Muscle of leg (tissue), 11 donors: Measurements from ENCODE around the gene DPYSL5. TPM values are rescaled to one million over a fixed set of nuclear protein-coding genes. Genes with fewer than 3 reads are reported as not detected.
"Not testable (repeated sequence)": the region's sequence is repeated elsewhere in the genome, so short reads cannot be mapped to it uniquely, and the experiment has no call there.

Experiments used
- DNase-seq: peaks from one replicate; pipeline ENCODE4 v3.0.0; 2013
- H3K27ac ChIP-seq: one replicate; pipeline ENCODE4 v1.5.1; 2013; ENCODE audit warnings: mild to moderate bottlenecking, low read length, control low read depth
- H3K27me3 ChIP-seq: one replicate; pipeline ENCODE4 v1.6.1; 2013; ENCODE audit warnings: low read length; ENCODE audit not compliant: control insufficient read depth, insufficient read depth
- H3K36me3 ChIP-seq: one replicate; pipeline ENCODE4 v1.6.1; 2013; ENCODE audit warnings: low read length; ENCODE audit not compliant: control insufficient read depth, insufficient read depth
- H3K4me1 ChIP-seq: one replicate; pipeline ENCODE4 v1.6.1; 2013; ENCODE audit warnings: low read length; ENCODE audit not compliant: control insufficient read depth, insufficient read depth
- H3K4me3 ChIP-seq: one replicate; pipeline ENCODE4 v1.5.1; 2013; ENCODE audit warnings: low read length, control low read depth
- H3K9me3 ChIP-seq: replicated peaks from 2 replicates; pipeline ENCODE4 v1.6.1; 2013; ENCODE audit warnings: low read depth, low read length; ENCODE audit not compliant: control insufficient read depth
- WGBS: methylation state at CpG from one replicate; pipeline ENCODE4 v1.1.5; 2013; ENCODE audit warnings: missing lambda C conversion rate; ENCODE audit not compliant: insufficient coverage; 5-methylcytosine and 5-hydroxymethylcytosine counted together
- polyA plus RNA-seq, 8 donors: library from polyadenylated mRNA; unstranded; fragments of 120-200 nt; gene quantifications; one replicate each; pipeline versions ENCODE4 v1.2.1 to v1.2.3, GENCODE V29; 2013; ENCODE audit warnings: inconsistent platforms in 1 of 8, low replicate concordance in 1 of 8; ENCODE audit not compliant: insufficient read length in 8 of 8, insufficient read depth in 1 of 8
- total RNA-seq: library from RNA; stranded (reverse); fragments of 120-200 nt; gene quantifications from one replicate; pipeline ENCODE4 v1.2.4, GENCODE V29; 2013

The DPYSL5 gene
- total and polyA plus RNA-seq, 9 donors = 10.0 to 33.6 (median 22.0) TPM

DNA sequence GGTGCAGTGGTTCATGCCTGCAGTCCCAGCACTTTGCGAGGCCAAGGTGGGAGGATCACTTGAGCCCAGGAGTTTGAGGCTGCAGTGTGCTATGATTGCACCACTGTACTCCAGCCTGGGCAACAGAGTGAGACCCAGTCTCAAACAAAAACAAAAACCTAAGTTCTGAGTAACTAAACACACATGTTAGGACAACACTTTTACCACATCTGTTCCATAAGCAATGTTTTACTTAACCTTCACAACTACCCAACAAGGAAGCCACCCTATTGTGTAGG, 75.2 kb downstream of the DPYSL5 start:
- H3K4me1 ChIP-seq, H3K9me3 ChIP-seq, H3K4me3 ChIP-seq, H3K36me3 ChIP-seq, DNase-seq, H3K27me3 ChIP-seq, H3K27ac ChIP-seq: not testable (repeated sequence)
- WGBS = no CpG with 5 or more reads among the region's 1 CpG

DNA sequence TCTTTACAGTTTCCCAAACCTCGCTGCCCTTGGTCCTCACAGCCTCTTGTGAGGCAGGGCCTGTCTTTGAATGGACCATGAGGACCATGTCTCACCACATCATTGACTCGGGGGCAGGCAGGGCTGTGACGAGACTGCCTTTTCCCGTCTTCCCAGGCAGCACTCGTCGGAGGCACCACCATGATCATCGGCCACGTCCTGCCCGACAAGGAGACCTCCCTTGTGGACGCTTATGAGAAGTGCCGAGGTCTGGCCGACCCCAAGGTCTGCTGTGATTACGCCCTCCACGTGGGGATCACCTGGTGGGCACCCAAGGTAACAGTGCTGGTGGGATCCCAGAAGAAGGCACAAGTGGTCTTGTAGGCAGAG, 76.8 kb downstream of the DPYSL5 start:
- no peak overlapping the region for H3K4me3 ChIP-seq
- H3K36me3 ChIP-seq = no peaks in the 10 kb centered on the region
- no peaks in the 10 kb centered on the region for H3K9me3 ChIP-seq
- H3K27me3 ChIP-seq = peaks cover 9% of the 10 kb centered on the region
- H3K27ac ChIP-seq = no peak overlapping the region
- H3K4me1 ChIP-seq = peaks cover 8% of the 10 kb centered on the region
- WGBS = 93% methylated on average over 14 of the region's 14 CpGs
- no peak for DNase-seq

DNA sequence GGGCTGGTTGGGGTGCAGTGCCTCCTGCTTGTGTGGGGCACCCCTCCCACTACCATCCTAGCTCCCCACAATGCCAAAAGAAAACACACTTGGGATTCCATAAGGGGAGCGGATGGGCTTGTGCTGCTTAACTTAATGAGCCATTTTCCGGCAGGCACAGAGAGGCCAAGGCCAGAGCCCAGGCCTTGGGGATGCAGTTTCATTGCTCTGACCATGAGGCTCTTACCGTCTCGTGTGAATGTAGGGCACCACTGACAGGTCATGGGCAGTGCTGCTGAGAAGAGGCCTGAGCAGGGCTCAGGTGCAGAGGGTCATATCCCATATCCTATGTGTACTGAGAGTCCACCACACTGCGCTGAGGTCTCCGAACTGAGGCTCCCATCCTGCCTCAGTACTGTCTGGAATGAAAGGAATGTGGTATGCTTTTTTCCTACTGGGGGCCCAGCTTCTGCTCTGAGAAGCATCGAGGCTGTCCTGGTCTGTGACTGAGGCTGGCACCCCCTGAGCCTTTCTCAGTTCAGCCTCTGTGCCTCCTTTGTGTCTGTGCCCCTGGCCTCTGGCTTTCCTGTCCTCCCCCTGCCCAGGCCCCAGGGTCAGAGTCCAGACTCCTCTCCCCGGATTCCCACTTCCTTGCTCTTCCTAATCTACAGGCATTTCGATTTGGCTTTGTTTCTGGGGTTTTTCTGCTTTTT, 77.3 kb downstream of the DPYSL5 start:
- Histone ChIP-seq H3K9me3 (no peaks in the 10 kb centered on the region), H3K27me3 (peaks cover 9% of the 10 kb centered on the region), H3K36me3 (no peaks in the 10 kb centered on the region), H3K4me1 (peaks cover 8% of the 10 kb centered on the region), H3K4me3 (no peak overlapping the region), H3K27ac (no peak overlapping the region)
- DNase-seq = no peak
- 44% methylated on average over 5 of the region's 9 CpGs for WGBS

DNA sequence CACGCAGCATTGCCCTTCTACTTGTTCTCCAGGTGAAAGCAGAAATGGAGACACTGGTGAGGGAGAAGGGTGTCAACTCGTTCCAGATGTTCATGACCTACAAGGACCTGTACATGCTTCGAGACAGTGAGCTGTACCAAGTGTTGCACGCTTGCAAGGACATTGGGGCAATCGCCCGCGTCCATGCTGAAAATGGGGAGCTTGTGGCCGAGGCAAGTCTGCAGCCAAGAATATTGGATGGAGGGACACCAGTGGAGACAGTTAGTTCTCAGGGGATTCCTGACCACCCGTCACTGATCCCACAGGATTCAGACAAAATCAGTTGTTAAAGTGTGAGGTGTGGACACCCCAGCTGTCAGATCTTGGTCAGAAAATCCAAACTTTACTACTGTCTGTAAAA, 79.3 kb downstream of the DPYSL5 start:
- no peaks in the 10 kb centered on the region for H3K36me3 ChIP-seq
- 91% methylated on average over 8 of the region's 9 CpGs for WGBS
- H3K9me3 ChIP-seq = no peaks in the 10 kb centered on the region
- peaks cover 4% of the 10 kb centered on the region for H3K27me3 ChIP-seq
- DNase-seq = no peak
- H3K4me3 ChIP-seq = no peak overlapping the region
- peaks cover 8% of the 10 kb centered on the region for H3K4me1 ChIP-seq
- no peak overlapping the region for H3K27ac ChIP-seq

DNA sequence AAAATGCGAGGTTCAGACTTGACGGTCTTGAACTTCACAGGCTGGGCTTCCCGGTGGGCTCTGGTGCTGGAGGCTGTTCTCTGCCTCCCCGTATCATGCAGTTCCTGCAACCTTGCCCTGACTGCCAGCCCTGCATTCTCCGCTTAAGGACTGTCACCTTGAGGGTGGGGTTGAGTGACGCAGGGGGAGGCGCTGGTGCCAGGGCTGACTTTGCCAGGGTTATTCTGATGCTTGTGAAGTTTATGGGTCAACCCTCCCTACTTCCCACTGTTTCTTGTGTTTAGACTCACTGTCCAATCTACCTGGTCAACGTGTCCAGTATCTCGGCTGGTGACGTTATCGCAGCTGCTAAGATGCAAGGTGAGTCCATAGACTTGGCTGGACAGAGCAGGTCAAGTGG, 85.0 kb downstream of the DPYSL5 start:
- no peaks in the 10 kb centered on the region for H3K36me3 ChIP-seq
- no peak overlapping the region for H3K4me3 ChIP-seq
- 84% methylated on average over 5 of the region's 11 CpGs for WGBS
- no peaks in the 10 kb centered on the region for H3K9me3 ChIP-seq
- no peak for DNase-seq
- H3K27me3 ChIP-seq = peaks cover 6% of the 10 kb centered on the region
- no peak overlapping the region for H3K27ac ChIP-seq
- no peaks in the 10 kb centered on the region for H3K4me1 ChIP-seq

DNA sequence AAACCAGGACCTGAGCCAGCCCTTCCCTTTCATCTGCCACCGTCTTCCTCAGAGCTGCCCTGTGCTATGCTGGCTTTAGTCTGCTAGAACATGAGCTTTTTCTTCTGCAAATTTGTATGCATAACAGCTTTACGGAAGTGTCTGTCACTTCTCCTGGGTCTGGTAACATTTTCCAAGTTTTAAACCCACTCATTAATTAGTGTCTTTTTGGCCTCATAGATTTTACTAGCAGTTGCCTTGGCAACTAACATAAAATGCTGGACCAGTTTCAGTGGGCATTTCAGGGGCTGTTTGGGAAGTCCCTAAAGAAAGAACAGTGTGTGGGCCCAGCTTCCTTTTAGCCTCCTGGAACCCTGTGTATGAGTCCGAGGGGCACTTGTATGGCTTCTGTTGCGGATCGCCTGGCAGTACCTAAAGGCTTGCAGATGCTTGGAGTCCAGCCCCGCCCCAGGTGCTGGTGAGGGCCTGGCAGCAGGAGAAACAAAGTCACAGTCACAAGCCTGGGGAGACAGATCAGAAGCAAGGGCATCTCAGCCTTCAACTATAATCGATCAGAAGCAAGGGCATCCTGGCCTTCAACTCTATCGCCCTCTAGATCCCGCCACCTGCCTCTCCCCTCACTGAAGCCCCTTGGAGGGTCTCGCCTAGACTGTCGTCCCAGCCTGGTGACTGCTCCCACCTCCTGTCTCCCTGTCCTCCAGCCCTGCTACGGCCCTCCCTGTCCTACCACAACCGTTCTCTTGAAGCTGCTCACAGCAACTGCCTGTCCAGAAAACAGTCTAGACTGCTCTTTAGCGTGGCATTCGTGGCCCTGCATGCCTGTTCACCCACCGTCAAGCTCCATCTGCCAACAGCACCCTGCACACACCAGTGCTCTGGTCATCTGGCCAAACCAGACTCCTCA, 85.8 kb downstream of the DPYSL5 start:
- DNase-seq = no peak
- H3K27ac ChIP-seq = no peak overlapping the region
- H3K4me3 ChIP-seq = no peak overlapping the region
- H3K36me3 ChIP-seq = no peaks in the 10 kb centered on the region
- WGBS = 83% methylated on average over 16 of the region's 16 CpGs
- peaks cover 6% of the 10 kb centered on the region for H3K27me3 ChIP-seq
- no peaks in the 10 kb centered on the region for H3K9me3 ChIP-seq
- H3K4me1 ChIP-seq = no peaks in the 10 kb centered on the region

DNA sequence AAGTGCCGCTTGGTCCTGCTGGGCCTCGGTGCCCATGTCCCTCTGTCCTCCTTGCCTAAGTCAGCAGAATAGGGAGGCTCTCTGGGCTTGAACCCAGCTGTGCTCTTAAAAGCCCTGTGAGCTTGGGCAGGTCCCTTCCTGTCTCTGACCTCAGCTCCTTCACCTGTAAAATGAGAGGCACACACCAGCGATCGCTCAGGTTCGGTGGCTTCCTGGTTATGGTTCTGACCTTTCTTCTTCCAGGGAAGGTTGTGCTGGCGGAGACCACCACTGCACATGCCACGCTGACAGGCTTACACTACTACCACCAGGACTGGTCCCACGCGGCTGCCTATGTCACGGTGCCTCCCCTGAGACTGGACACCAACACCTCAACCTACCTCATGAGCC, 86.4 kb downstream of the DPYSL5 start:
- WGBS = 86% methylated on average over 10 of the region's 10 CpGs
- Histone ChIP-seq H3K27ac (no peak overlapping the region), H3K4me3 (no peak overlapping the region), H3K9me3 (no peaks in the 10 kb centered on the region), H3K4me1 (no peaks in the 10 kb centered on the region), H3K36me3 (no peaks in the 10 kb centered on the region), H3K27me3 (peaks cover 6% of the 10 kb centered on the region)
- DNase-seq = no peak

DNA sequence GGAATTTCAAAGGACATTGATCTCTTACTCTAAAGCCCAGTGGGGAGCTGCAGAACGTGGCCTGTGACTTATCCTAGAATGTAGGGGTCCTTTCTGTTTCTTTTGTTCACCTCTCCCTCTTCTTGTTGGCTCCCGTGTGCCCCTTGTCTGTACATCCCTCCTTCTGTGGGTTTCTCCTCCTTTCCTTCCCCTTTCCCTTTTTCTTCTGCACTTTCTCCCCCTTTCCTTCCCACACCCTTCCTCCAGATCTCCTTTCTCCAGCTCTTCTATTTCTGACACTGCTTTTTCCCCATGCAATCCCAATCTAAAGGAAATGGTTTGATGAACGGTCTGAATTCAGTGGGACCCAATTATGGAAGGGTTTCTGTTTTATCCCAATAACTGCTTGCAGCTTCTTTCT, 87.1 kb downstream of the DPYSL5 start:
- Histone ChIP-seq H3K27me3 (peaks cover 4% of the 10 kb centered on the region), H3K4me3 (no peak overlapping the region), H3K4me1 (no peaks in the 10 kb centered on the region), H3K9me3 (no peaks in the 10 kb centered on the region), H3K27ac (no peak overlapping the region), H3K36me3 (no peaks in the 10 kb centered on the region)
- DNase-seq = no peak
- 71% methylated on average over 2 of the region's 3 CpGs for WGBS

DNA sequence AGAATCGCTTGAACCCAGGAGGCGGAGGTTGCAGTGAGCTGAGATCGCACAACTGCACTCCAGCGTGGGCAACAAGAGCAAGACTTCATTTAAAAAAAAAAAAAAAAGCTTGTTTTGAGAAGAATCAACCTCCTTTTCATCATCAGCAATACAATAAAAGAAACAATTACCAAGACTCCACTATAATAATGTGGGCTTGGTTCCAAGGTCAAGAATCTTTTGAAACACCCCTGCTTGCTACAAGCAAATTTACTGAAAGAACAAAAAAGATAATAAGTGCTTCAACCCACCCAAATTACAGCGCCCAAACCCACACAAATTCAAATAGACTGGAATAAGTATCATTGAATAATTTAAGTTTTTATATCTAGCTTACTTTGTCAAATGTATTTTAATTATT, 88.9 kb downstream of the DPYSL5 start:
- H3K4me1 ChIP-seq = no peaks in the 10 kb centered on the region
- no peak for DNase-seq
- no peak overlapping the region for H3K4me3 ChIP-seq
- no CpG with 5 or more reads among the region's 5 CpGs for WGBS
- no peaks in the 10 kb centered on the region for H3K9me3 ChIP-seq
- no peak overlapping the region for H3K27ac ChIP-seq
- no peaks in the 10 kb centered on the region for H3K36me3 ChIP-seq
- H3K27me3 ChIP-seq = peaks cover 4% of the 10 kb centered on the region

DNA sequence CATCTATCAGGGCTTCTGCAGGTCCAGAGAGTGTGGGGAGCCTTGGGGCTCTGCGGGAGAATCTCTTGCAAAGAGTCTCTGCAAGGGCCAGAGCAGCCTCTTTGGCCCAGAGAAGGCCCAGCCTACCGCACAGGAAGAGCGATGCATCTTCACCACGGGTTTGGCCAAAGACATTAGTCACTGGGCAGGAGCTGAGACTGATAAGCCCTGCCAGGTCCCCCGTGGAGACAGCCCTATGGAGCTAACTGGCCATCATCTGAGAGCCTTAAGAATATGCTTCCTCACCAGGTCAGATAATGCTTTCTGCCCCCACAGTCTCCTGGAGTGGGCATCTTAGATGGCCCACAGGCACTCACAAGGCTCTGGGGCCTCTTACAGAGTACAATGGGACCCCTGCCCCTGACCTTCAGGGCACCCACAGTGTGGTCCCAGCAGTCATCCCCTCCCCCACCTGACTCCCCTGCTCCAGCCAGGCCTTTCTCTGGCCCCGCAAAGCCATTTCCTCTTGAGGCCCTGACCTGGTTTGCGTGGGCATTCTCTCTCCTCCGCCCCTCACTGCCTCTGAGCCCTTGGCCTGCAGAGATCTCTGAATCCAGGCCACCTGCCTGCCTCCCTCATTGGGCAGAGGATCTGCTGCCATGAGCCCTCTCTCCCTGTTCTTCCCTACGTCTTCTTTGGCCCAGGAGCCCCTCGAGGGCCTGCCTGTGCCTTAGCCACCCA, 90.6 kb downstream of the DPYSL5 start:
- DNase-seq = no peak
- Histone ChIP-seq H3K9me3 (no peaks in the 10 kb centered on the region), H3K36me3 (no peaks in the 10 kb centered on the region), H3K4me1 (no peaks in the 10 kb centered on the region), H3K4me3 (no peak overlapping the region), H3K27me3 (peaks cover 15% of the 10 kb centered on the region), H3K27ac (no peak overlapping the region)
- 66% methylated on average over 8 of the region's 10 CpGs for WGBS
